SU-DHL-6 (cell line): ENCODE results near the gene ADAMTS17.

Experiments
- H2AFZ ChIP-seq: fragments of 200-600 bp; sonication (generic); 2 replicates; pipeline ENCODE4 v1.6.1; 2014; ENCODE audit warnings: low read depth, mild to moderate bottlenecking, moderate library complexity, mixed read lengths, antibody characterized with exemption, low read length; ENCODE audit not compliant: severe bottlenecking
- H3F3A ChIP-seq: fragments of 200-600 bp; shearing (Covaris generic); 2 replicates; pipeline ENCODE4 v1.6.0; 2016; ENCODE audit warnings: antibody characterized with exemption, mild to moderate bottlenecking; ENCODE audit not compliant: insufficient read depth
- H3K27ac ChIP-seq: fragments of 200-600 bp; sonication (generic); 2 replicates; pipeline ENCODE4 v1.5.1; 2016; ENCODE audit warnings: low read depth, mild to moderate bottlenecking, low read length, moderate library complexity, mixed read lengths
- H3K27me3 ChIP-seq: fragments of 200-600 bp; sonication (generic), shearing (Covaris generic); 2 replicates; pipeline ENCODE4 v1.6.0; 2014; ENCODE audit warnings: mild to moderate bottlenecking, low read length
- H3K36me3 ChIP-seq: fragments of 200-600 bp; sonication (generic); 2 replicates; pipeline ENCODE4 v1.6.1; 2014; ENCODE audit warnings: mild to moderate bottlenecking, low read length, mixed read lengths
- H3K4me2 ChIP-seq: fragments of 300-600, 200-600 bp; shearing (Covaris generic), sonication (generic); 2 replicates; pipeline ENCODE4 v1.6.0; 2014; ENCODE audit warnings: low read length, low read depth, mild to moderate bottlenecking; ENCODE audit not compliant: poor library complexity, severe bottlenecking
- H3K4me3 ChIP-seq: fragments of 200-600 bp; sonication (generic); 2 replicates; pipeline ENCODE4 v1.5.1; 2014; ENCODE audit warnings: antibody characterized with exemption, low read length, mild to moderate bottlenecking, mixed read lengths; ENCODE audit not compliant: insufficient read depth, poor library complexity, severe bottlenecking
- H3K79me2 ChIP-seq: fragments of 200-600 bp; sonication (generic); 2 replicates; pipeline ENCODE4 v1.6.1; 2014; ENCODE audit warnings: mild to moderate bottlenecking, low read length, moderate library complexity; ENCODE audit not compliant: insufficient read depth
- H3K9ac ChIP-seq: fragments of 200-600 bp; sonication (generic); 2 replicates; pipeline ENCODE4 v1.7.0; 2014; ENCODE audit warnings: mild to moderate bottlenecking, low read length
- H3K9me2 ChIP-seq: fragments of 200-600 bp; sonication (generic); replicated peaks from 2 replicates; pipeline ENCODE4 v1.6.1; 2014; ENCODE audit warnings: low read length; ENCODE audit not compliant: insufficient read depth
- H3K9me3 ChIP-seq: fragments of 200-600 bp; sonication (generic); 2 replicates; pipeline ENCODE4 v1.6.1; 2014; ENCODE audit warnings: low read length, mixed read lengths; ENCODE audit not compliant: insufficient read depth
- H4K20me1 ChIP-seq: fragments of 200-600 bp; sonication (generic); 2 replicates; pipeline ENCODE4 v1.6.1; 2014; ENCODE audit warnings: low read depth, mild to moderate bottlenecking, antibody characterized with exemption, low read length, moderate library complexity, mixed read lengths
- CTCF ChIP-seq: fragments of 200-600 bp; sonication (generic); IDR thresholded peaks from one replicate; pipeline ENCODE4 v1.5.1; 2017; ENCODE audit warnings: antibody characterized with exemption, mild to moderate bottlenecking, low read length, moderate library complexity; ENCODE audit not compliant: insufficient read depth, poor library complexity, severe bottlenecking
- EZH2phosphoT487 ChIP-seq: fragments of 200-600 bp; sonication (generic), shearing (Covaris generic); conservative IDR thresholded peaks from 2 replicates; pipeline ENCODE4 v1.6.1; 2018; ENCODE audit warnings: mild to moderate bottlenecking, antibody characterized with exemption, low read length, moderate library complexity, mixed read lengths

Gene ADAMTS17

DNA sequence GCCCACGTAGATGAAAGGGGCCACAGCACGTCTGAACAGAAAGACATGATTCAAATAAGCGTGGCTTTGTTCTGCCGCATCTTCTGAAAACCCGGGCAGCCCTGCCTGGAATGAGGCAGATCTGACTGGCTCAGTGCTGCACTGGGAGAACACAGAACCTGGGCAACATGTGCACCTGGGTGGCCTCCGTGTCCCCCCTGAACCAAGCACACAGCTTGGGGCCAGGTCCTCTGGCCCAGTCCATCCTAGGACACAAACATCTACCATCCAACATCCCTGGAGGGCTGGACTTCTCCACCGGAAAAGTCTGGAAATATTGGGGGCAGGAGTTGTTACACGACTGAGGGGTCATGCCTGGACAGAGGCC is 119.4 kb downstream of the ADAMTS17 start:
- Histone ChIP-seq H3K9ac (no peak overlapping the region), H2AFZ (no peak overlapping the region), H3K36me3 (no peaks in the 10 kb centered on the region), H3K79me2 (no peaks in the 10 kb centered on the region), H3K9me2 (no peaks in the 10 kb centered on the region), H3K4me2 (no peak overlapping the region), H3K4me3 (no peak overlapping the region), H4K20me1 (no peaks in the 10 kb centered on the region), H3K9me3 (no peaks in the 10 kb centered on the region), H3K27ac (no peak overlapping the region), H3K27me3 (no peaks in the 10 kb centered on the region), H3F3A (no peaks in the 10 kb centered on the region)
- no peak for TF ChIP-seq CTCF
- no peak for TF ChIP-seq EZH2phosphoT487

- Histone ChIP-seq H3K9me3 (no peaks in the 10 kb centered on the region), H3K36me3 (no peaks in the 10 kb centered on the region), H3K4me3 (no peak overlapping the region), H3K79me2 (no peaks in the 10 kb centered on the region), H3K9me2 (no peaks in the 10 kb centered on the region), H3K27ac (no peak overlapping the region), H3K27me3 (no peaks in the 10 kb centered on the region), H3K4me2 (no peak overlapping the region), H4K20me1 (no peaks in the 10 kb centered on the region), H2AFZ (no peak overlapping the region), H3F3A (no peaks in the 10 kb centered on the region), H3K9ac (no peak overlapping the region)
- TF ChIP-seq CTCF, result no peak
- no peak for TF ChIP-seq EZH2phosphoT487
Measured at GRCh38 chr15:100221471-100222348, 120.1 kb downstream of the ADAMTS17 start.

DNA sequence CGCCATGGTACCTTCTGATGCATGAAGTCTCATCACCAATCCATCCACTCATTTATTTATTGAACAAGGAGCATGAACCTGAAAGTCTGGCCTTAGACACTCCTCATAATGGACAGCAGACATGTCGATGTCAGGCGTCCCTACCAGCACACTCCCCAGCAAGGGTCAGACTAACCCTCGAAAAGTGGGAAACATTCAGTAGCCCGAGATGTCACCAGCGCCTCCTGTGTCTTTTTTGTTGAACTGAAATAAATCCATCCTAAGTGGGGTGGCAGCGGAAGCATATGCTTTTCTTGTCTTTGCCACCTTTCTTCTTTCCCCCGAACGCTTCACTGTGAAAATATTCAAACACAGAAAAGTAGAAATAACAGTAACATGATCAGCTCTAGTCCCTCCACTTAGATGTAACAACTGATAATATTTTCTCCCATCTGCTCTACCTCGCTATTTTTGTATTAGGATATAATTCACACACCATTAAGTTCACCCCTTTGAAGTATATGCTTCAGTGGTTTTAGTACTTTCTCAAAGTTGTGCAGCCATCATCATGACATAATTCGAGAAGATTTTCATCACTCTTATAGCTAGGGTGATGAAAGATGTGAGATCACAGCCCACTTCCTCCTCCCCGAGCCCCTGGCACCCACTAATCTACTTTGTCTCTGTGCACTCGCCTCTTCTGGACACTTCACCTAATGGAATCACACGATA is 121.6 kb downstream of the ADAMTS17 start:
- TF ChIP-seq EZH2phosphoT487 (no peak), CTCF (no peak)
- Histone ChIP-seq H3K9me3 (no peaks in the 10 kb centered on the region), H3K9me2 (no peaks in the 10 kb centered on the region), H3K27ac (no peak overlapping the region), H3F3A (no peaks in the 10 kb centered on the region), H3K4me3 (no peak overlapping the region), H2AFZ (no peak overlapping the region), H3K4me2 (no peak overlapping the region), H4K20me1 (no peaks in the 10 kb centered on the region), H3K36me3 (no peaks in the 10 kb centered on the region), H3K79me2 (no peaks in the 10 kb centered on the region), H3K9ac (no peak overlapping the region), H3K27me3 (no peaks in the 10 kb centered on the region)
